ENCODE measurements around the gene GPR161.

- no peak for TF ChIP-seq CTCF (IDR thresholded peaks at IDR 0.05; ENCODE audit: insufficient read depth, low read depth, low read length)
- no peak for TF ChIP-seq EZH2 (IDR thresholded peaks at IDR 0.05; ENCODE audit: insufficient read depth, low read length)
Observed at GRCh38 chr1:168090395-168090794, 46.3 kb downstream of the GPR161 start.

Measured in astrocyte (in vitro differentiated cells and primary cell).